ENCODE measurements around the gene MYLK. TPM values are rescaled to one million over a fixed set of nuclear protein-coding genes. Genes with fewer than 3 reads are reported as not detected.

Gene MYLK
- total and polyA plus RNA-seq, 10 of the 15 experiments (the other 5 are each of a cell fraction or from before 2014, with no cell fraction given) = 0.04 to 1.6 (median 0.42) TPM; not detected in 1

- H3K27me3 ChIP-seq (replicated peaks in 1 of 2; ENCODE audit: control insufficient read depth in 2 of 2, insufficient read depth in 2 of 2, low read length in 1 of 2) = no peaks in the 10 kb centered on the region
- H3K4me1 ChIP-seq (ENCODE audit: control insufficient read depth, insufficient read depth, low read length) = no peaks in the 10 kb centered on the region
- no peak overlapping the region for H3K27ac ChIP-seq (ENCODE audit: control insufficient read depth, insufficient read depth)
- intact Hi-C loops (cut with micrococcal nuclease; ENCODE audit: unreplicated experiment) = no loop called here
- ChIA-PET POLR2A (no interaction called here), RAD21 (ENCODE audit: unreplicated experiment) (no interaction called here), SMC1A (ENCODE audit: uncharacterized antibody, unreplicated experiment) (no interaction called here), CTCF (no interaction called here)
- no peak for DNase-seq (ENCODE audit: low read depth, low spot score)
- no peaks in the 10 kb centered on the region for H3K79me2 ChIP-seq (ENCODE audit: control insufficient read depth, insufficient read depth, low read length)
- H3K9me3 ChIP-seq (replicated peaks; ENCODE audit: control insufficient read depth, insufficient read depth, low read length) = no peaks in the 10 kb centered on the region; the same call in 2 of the 3 replicates
- FAIRE-seq = no peak
- H3K4me2 ChIP-seq (ENCODE audit: control insufficient read depth, insufficient read depth) = no peak overlapping the region
- no peaks in the 10 kb centered on the region for H3K36me3 ChIP-seq (ENCODE audit: control insufficient read depth in 2 of 2, insufficient read depth in 2 of 2, low read length in 1 of 2)
- no peak overlapping the region for H3K4me3 ChIP-seq
- in situ Hi-C loops (cut with MboI) = no loop called here
- no peak overlapping the region for H3K9ac ChIP-seq (ENCODE audit: control insufficient read depth, insufficient read depth, low read length)
- TF ChIP-seq BACH1 (IDR thresholded peaks at IDR 0.05; ENCODE audit: borderline replicate concordance) = no peak
- H4K20me1 ChIP-seq (ENCODE audit: control insufficient read depth, insufficient read depth) = no peaks in the 10 kb centered on the region
- BruUV-seq (replicated peaks) = no TSS peak
- no peak for ATAC-seq
- H2AFZ ChIP-seq (ENCODE audit: control insufficient read depth, low read depth, low read length) = no peak overlapping the region
Measured at GRCh38 chr3:123843668-123844067, 40.5 kb downstream of the MYLK start.

DNA sequence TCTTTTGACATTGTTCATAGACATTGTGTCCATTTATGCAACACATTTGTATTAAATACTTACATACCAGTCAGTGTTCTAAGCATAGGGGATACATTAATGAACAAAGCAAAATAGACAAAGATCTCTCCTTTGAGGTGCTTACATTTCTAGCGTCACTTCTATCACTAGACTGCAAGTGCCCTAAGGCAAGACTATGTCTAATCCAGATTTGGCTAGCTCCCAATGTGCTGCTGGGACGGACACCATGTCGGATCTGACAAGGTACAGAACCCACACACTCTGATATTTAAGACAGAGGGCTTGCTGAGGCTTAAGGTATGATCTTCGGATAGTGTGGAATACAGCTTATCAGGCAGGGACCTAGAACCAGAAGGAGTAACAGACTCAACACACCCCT lies 41.4 kb downstream of the MYLK start:
- Histone ChIP-seq H3K27ac (ENCODE audit: control insufficient read depth, insufficient read depth) (no peak overlapping the region), H4K20me1 (ENCODE audit: control insufficient read depth, insufficient read depth) (no peaks in the 10 kb centered on the region), H3K4me1 (ENCODE audit: control insufficient read depth, insufficient read depth, low read length) (no peaks in the 10 kb centered on the region), H3K4me3 (no peak overlapping the region), H3K79me2 (ENCODE audit: control insufficient read depth, insufficient read depth, low read length) (no peaks in the 10 kb centered on the region), H3K4me2 (ENCODE audit: control insufficient read depth, insufficient read depth) (no peak overlapping the region), H2AFZ (ENCODE audit: control insufficient read depth, low read depth, low read length) (no peak overlapping the region), H3K27me3 (replicated peaks in 1 of 2; ENCODE audit: control insufficient read depth in 2 of 2, insufficient read depth in 2 of 2, low read length in 1 of 2) (no peaks in the 10 kb centered on the region), H3K36me3 (ENCODE audit: control insufficient read depth in 2 of 2, insufficient read depth in 2 of 2, low read length in 1 of 2) (no peaks in the 10 kb centered on the region), H3K9ac (ENCODE audit: control insufficient read depth, insufficient read depth, low read length) (no peak overlapping the region), H3K9me3 (replicated peaks; ENCODE audit: control insufficient read depth, insufficient read depth, low read length) (no peaks in the 10 kb centered on the region; the same call in 2 of the 3 replicates)
- intact Hi-C loops (cut with micrococcal nuclease; ENCODE audit: unreplicated experiment) = no loop called here
- WGBS (ENCODE audit: insufficient coverage, insufficient replicate concordance, low lambda C conversion rate, missing lambda C conversion rate) = 15% methylated on average over 4 of the region's 4 CpGs
- in situ Hi-C loops (cut with MboI) = no loop called here
- no TSS peak for BruUV-seq (replicated peaks)
- ChIA-PET SMC1A (ENCODE audit: uncharacterized antibody, unreplicated experiment) (no interaction called here), RAD21 (ENCODE audit: unreplicated experiment) (no interaction called here), CTCF (no interaction called here), POLR2A (no interaction called here)
- DNase-seq (ENCODE audit: low read depth, low spot score) (no peak), ATAC-seq (no peak), FAIRE-seq (no peak)
- TF ChIP-seq SREBF1 (IDR thresholded peaks at IDR 0.05; ENCODE audit: low read length) (no peak), NFYA (IDR thresholded peaks at IDR 0.05; ENCODE audit: borderline replicate concordance, low read depth, low read length) (no peak), MAX (IDR thresholded peaks at IDR 0.05; ENCODE audit: low read depth, low read length) (no peak), ZNF592 (IDR thresholded peaks at IDR 0.05) (no peak), SMARCA5 (IDR thresholded peaks at IDR 0.05) (no peak), SPI1 (IDR thresholded peaks at IDR 0.05; ENCODE audit: borderline replicate concordance, insufficient read depth, low read depth, low read length) (no peak), RELA (IDR thresholded peaks at IDR 0.05; ENCODE audit: borderline replicate concordance, partially characterized antibody) (no peak), NFXL1 (IDR thresholded peaks at IDR 0.05; ENCODE audit: borderline replicate concordance) (no peak), ZNF622 (IDR thresholded peaks at IDR 0.05) (no peak), DPF2 (IDR thresholded peaks at IDR 0.05) (no peak), NR2C2 (IDR thresholded peaks at IDR 0.05; ENCODE audit: borderline replicate concordance, control insufficient read depth, insufficient read length, low read depth) (no peak), GATAD2B (conservative IDR thresholded peaks at IDR 0.05; ENCODE audit: low read depth) (no peak), PAX5 (IDR thresholded peaks at IDR 0.05; ENCODE audit: borderline replicate concordance, low read depth, low read length) (no peak), SP1 (IDR thresholded peaks at IDR 0.05; ENCODE audit: low read depth, low read length) (no peak), MXI1 (IDR thresholded peaks at IDR 0.05; ENCODE audit: low read depth, low read length) (no peak)
